ENCODE data around the gene ALDOA. TPM values are rescaled to one million over a fixed set of nuclear protein-coding genes. Genes with fewer than 3 reads are reported as not detected.
"Not testable (repeated sequence)": the region's sequence is repeated elsewhere in the genome, so short reads cannot be mapped to it uniquely, and the experiment has no call there.

The ALDOA gene
- total and polyA plus RNA-seq, 9 donors = 1,252 to 2,647 (median 2,029) TPM

- H3K27ac ChIP-seq (ENCODE audit: low read length) = no peak overlapping the region
- H3K27me3 ChIP-seq (ENCODE audit: control insufficient read depth, insufficient read depth, low read length) = no peaks in the 10 kb centered on the region
- H3K4me3 ChIP-seq (ENCODE audit: low read length) = no peak overlapping the region
- H3K36me3 ChIP-seq (ENCODE audit: control insufficient read depth, insufficient read depth, low read length) = peaks cover 64% of the 10 kb centered on the region
- H3K4me1 ChIP-seq (ENCODE audit: control insufficient read depth, insufficient read depth, low read length) = peaks cover 19% of the 10 kb centered on the region
- WGBS (ENCODE audit: insufficient coverage) = 76% methylated on average over 4 of the region's 11 CpGs
- no peaks in the 10 kb centered on the region for H3K9me3 ChIP-seq (replicated peaks; ENCODE audit: control insufficient read depth, low read depth, low read length)
- no peak for DNase-seq
Observed at GRCh38 chr16:30114411-30114810, 48.9 kb downstream of the ALDOA start.

- H3K4me3 ChIP-seq (ENCODE audit: low read length); H3K9me3 ChIP-seq (replicated peaks; ENCODE audit: control insufficient read depth, low read depth, low read length); DNase-seq; H3K27me3 ChIP-seq (ENCODE audit: control insufficient read depth, insufficient read depth, low read length); H3K27ac ChIP-seq (ENCODE audit: low read length): not testable (repeated sequence)
- Histone ChIP-seq H3K36me3 (ENCODE audit: control insufficient read depth, insufficient read depth, low read length) (peaks cover 64% of the 10 kb centered on the region), H3K4me1 (ENCODE audit: control insufficient read depth, insufficient read depth, low read length) (peaks cover 19% of the 10 kb centered on the region)
- WGBS (ENCODE audit: insufficient coverage) = 100% methylated on average over 3 of the region's 7 CpGs
Observed at GRCh38 chr16:30114833-30115232, 49.3 kb downstream of the ALDOA start.

GRCh38 chr16:30115238-30115637 is 49.7 kb downstream of the ALDOA start:
- H3K9me3 ChIP-seq (replicated peaks; ENCODE audit: control insufficient read depth, low read depth, low read length) = no peaks in the 10 kb centered on the region
- H3K4me1 ChIP-seq (ENCODE audit: control insufficient read depth, insufficient read depth, low read length) = peaks cover 21% of the 10 kb centered on the region
- no peaks in the 10 kb centered on the region for H3K27me3 ChIP-seq (ENCODE audit: control insufficient read depth, insufficient read depth, low read length)
- no peak for DNase-seq
- WGBS (ENCODE audit: insufficient coverage) = 87% methylated on average over 3 of the region's 7 CpGs
- no peak overlapping the region for H3K4me3 ChIP-seq (ENCODE audit: low read length)
- peaks cover 67% of the 10 kb centered on the region for H3K36me3 ChIP-seq (ENCODE audit: control insufficient read depth, insufficient read depth, low read length)
- no peak overlapping the region for H3K27ac ChIP-seq (ENCODE audit: low read length)

DNA sequence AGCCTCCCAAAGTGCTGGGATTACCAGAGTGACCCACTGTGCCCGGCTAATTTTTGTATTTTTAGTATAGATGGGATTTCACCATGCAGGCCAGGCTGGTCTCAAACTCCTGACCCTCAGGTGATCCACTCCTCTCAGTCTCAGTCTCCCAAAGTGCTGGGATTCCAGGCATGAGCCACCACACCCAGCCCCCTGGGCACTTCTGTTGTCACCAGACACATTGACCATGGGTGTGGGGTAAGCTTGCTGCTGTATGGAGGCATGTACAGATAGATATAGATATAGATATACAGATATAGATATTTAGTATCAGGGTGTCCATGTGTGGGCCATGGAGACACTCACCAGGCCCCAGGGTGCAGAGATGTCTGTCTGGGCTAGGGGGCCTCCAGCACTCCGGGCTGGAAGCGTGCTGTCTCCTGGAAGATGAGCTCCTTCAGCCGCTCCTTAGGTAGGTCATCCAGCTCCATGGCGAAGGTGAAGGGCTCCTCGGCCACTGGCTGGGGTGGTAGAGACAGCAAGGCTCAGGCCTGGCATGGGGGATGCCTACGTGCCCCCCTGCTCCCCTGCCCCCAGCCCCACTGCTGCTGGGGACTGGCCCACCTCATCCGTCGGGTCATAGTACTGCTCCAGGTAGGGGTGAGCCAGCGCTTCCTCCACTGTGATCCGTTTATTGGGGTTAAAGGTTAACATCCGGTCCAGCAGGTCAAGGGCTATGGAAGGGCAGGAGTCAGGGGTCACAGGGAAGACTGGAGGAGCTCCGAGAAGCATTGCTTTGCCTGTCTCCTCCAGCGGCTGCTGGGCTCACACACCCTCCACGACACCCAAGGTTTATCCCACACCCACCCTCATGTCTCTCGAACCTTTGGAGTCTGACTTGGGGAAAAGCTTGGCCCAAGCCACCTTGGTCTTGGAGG is 51.0 kb downstream of the ALDOA start:
- no peak overlapping the region for H3K4me3 ChIP-seq (ENCODE audit: low read length)
- H3K4me1 ChIP-seq (ENCODE audit: control insufficient read depth, insufficient read depth, low read length) = peaks cover 18% of the 10 kb centered on the region
- no peaks in the 10 kb centered on the region for H3K9me3 ChIP-seq (replicated peaks; ENCODE audit: control insufficient read depth, low read depth, low read length)
- H3K27me3 ChIP-seq (ENCODE audit: control insufficient read depth, insufficient read depth, low read length) = no peaks in the 10 kb centered on the region
- DNase-seq = no peak
- peaks cover 78% of the 10 kb centered on the region for H3K36me3 ChIP-seq (ENCODE audit: control insufficient read depth, insufficient read depth, low read length)
- no peak overlapping the region for H3K27ac ChIP-seq (ENCODE audit: low read length)
- WGBS (ENCODE audit: insufficient coverage) = 59% methylated on average over 5 of the region's 16 CpGs

DNA sequence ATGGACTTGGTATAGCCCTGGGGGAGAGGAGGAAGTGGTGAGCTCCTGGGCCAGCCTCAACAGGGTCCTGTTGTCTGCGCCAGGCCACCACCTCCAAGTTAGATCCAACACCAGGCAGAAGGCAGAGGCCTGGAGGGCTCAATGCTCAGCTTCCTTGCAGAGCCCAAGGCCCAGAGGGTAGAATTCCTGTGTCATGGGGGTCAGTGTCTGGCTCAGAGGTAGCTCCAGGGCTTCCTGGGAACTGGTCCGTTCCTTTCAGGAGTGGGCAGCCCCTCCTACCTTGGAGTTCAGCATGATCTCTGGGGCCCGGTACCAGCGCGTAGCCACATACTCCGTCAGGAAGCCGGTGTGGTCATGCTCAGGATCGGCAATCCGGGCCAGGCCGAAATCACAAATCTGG is 52.2 kb downstream of the ALDOA start:
- peaks cover 28% of the 10 kb centered on the region for H3K4me1 ChIP-seq (ENCODE audit: control insufficient read depth, insufficient read depth, low read length)
- no peak overlapping the region for H3K27ac ChIP-seq (ENCODE audit: low read length)
- no peak for DNase-seq
- H3K9me3 ChIP-seq (replicated peaks; ENCODE audit: control insufficient read depth, low read depth, low read length) = no peaks in the 10 kb centered on the region
- 90% methylated on average over 9 of the region's 10 CpGs for WGBS (ENCODE audit: insufficient coverage)
- no peak overlapping the region for H3K4me3 ChIP-seq (ENCODE audit: low read length)
- H3K36me3 ChIP-seq (ENCODE audit: control insufficient read depth, insufficient read depth, low read length) = peaks cover 75% of the 10 kb centered on the region
- no peaks in the 10 kb centered on the region for H3K27me3 ChIP-seq (ENCODE audit: control insufficient read depth, insufficient read depth, low read length)

- Histone ChIP-seq H3K36me3 (ENCODE audit: control insufficient read depth, insufficient read depth, low read length) (peaks cover 63% of the 10 kb centered on the region), H3K27me3 (ENCODE audit: control insufficient read depth, insufficient read depth, low read length) (no peaks in the 10 kb centered on the region), H3K27ac (ENCODE audit: low read length) (no peak overlapping the region), H3K9me3 (replicated peaks; ENCODE audit: control insufficient read depth, low read depth, low read length) (no peaks in the 10 kb centered on the region), H3K4me3 (ENCODE audit: low read length) (no peak overlapping the region), H3K4me1 (ENCODE audit: control insufficient read depth, insufficient read depth, low read length) (peaks cover 27% of the 10 kb centered on the region)
- WGBS (ENCODE audit: insufficient coverage) = no CpG with 5 or more reads among the region's 2 CpGs
- no peak for DNase-seq
Observed at GRCh38 chr16:30119428-30119827, 53.9 kb downstream of the ALDOA start.

Other genes with a start within 250 kb of the ALDOA start
- gene PAGR1, start 249.6 kb upstream of the ALDOA start, total RNA-seq = 31.3 TPM
- gene PAGR1, start 249.6 kb upstream of the ALDOA start, polyA plus RNA-seq (ENCODE audit: insufficient read depth in 1 of 8, insufficient read length in 8 of 8, low replicate concordance in 1 of 8) = 10 to 100 TPM; 28.7 to 46.4 (median 33.5) TPM
- 21.5 TPM for gene MVP, start 245.3 kb upstream of the ALDOA start, total RNA-seq
- gene MVP, start 245.3 kb upstream of the ALDOA start, polyA plus RNA-seq (ENCODE audit: insufficient read depth in 1 of 8, insufficient read length in 8 of 8, low replicate concordance in 1 of 8) = 10 to 100 TPM; 14.5 to 30.0 (median 19.5) TPM
- 29.0 TPM for gene CDIPT, start 202.5 kb upstream of the ALDOA start, total RNA-seq
- gene CDIPT, start 202.5 kb upstream of the ALDOA start, polyA plus RNA-seq (ENCODE audit: insufficient read depth in 1 of 8, insufficient read length in 8 of 8, low replicate concordance in 1 of 8) = 10 to 100 TPM; 36.2 to 52.8 (median 44.2) TPM
- 1.1 TPM for gene SEZ6L2, start 166.2 kb upstream of the ALDOA start, total RNA-seq
- 1 to 10 TPM; 2.2 to 8.4 (median 3.2) TPM for gene SEZ6L2, start 166.2 kb upstream of the ALDOA start, polyA plus RNA-seq (ENCODE audit: insufficient read depth in 1 of 8, insufficient read length in 8 of 8, low replicate concordance in 1 of 8)
- 0.09 TPM for gene ASPHD1, start 165.3 kb upstream of the ALDOA start, total RNA-seq
- gene ASPHD1, start 165.3 kb upstream of the ALDOA start, polyA plus RNA-seq (ENCODE audit: insufficient read depth in 1 of 8, insufficient read length in 8 of 8, low replicate concordance in 1 of 8) = 1 to 10 TPM in 2 of 8 donors, under 1 TPM in 6; 0.36 to 1.6 (median 0.63) TPM
- 4.3 TPM for gene KCTD13, start 139.5 kb upstream of the ALDOA start, total RNA-seq
- gene KCTD13, start 139.5 kb upstream of the ALDOA start, polyA plus RNA-seq (ENCODE audit: insufficient read depth in 1 of 8, insufficient read length in 8 of 8, low replicate concordance in 1 of 8) = 10 to 100 TPM in 6 of 8 donors, 1 to 10 TPM in 2; 8.5 to 18.8 (median 12.2) TPM
- gene TMEM219, start 103.7 kb upstream of the ALDOA start, total RNA-seq = 49.5 TPM
- 10 to 100 TPM; 53.8 to 73.8 (median 62.0) TPM for gene TMEM219, start 103.7 kb upstream of the ALDOA start, polyA plus RNA-seq (ENCODE audit: insufficient read depth in 1 of 8, insufficient read length in 8 of 8, low replicate concordance in 1 of 8)
- 28.0 TPM for gene TAOK2, start 91.9 kb upstream of the ALDOA start, total RNA-seq
- gene TAOK2, start 91.9 kb upstream of the ALDOA start, polyA plus RNA-seq (ENCODE audit: insufficient read depth in 1 of 8, insufficient read length in 8 of 8, low replicate concordance in 1 of 8) = 10 to 100 TPM; 30.8 to 43.3 (median 38.8) TPM
- gene HIRIP3, start 70.1 kb upstream of the ALDOA start, total RNA-seq = 10.5 TPM
- 10 to 100 TPM; 14.5 to 18.5 (median 17.1) TPM for gene HIRIP3, start 70.1 kb upstream of the ALDOA start, polyA plus RNA-seq (ENCODE audit: insufficient read depth in 1 of 8, insufficient read length in 8 of 8, low replicate concordance in 1 of 8)
- gene INO80E, start 69.5 kb upstream of the ALDOA start, total RNA-seq = 32.9 TPM
- gene INO80E, start 69.5 kb upstream of the ALDOA start, polyA plus RNA-seq (ENCODE audit: insufficient read depth in 1 of 8, insufficient read length in 8 of 8, low replicate concordance in 1 of 8) = 10 to 100 TPM; 29.5 to 41.8 (median 36.5) TPM
- gene DOC2A, start 54.7 kb upstream of the ALDOA start, total RNA-seq = 0.22 TPM
- 1 to 10 TPM in 4 of 8 donors, under 1 TPM in 4; 0.66 to 1.8 (median 0.96) TPM for gene DOC2A, start 54.7 kb upstream of the ALDOA start, polyA plus RNA-seq (ENCODE audit: insufficient read depth in 1 of 8, insufficient read length in 8 of 8, low replicate concordance in 1 of 8)
- gene C16orf92, start 42.6 kb upstream of the ALDOA start, total RNA-seq = not detected
- not detected for gene C16orf92, start 42.6 kb upstream of the ALDOA start, polyA plus RNA-seq (ENCODE audit: insufficient read depth in 1 of 8, insufficient read length in 8 of 8, low replicate concordance in 1 of 8)
- 0.40 TPM for gene TLCD3B, start 34.5 kb upstream of the ALDOA start, total RNA-seq
- gene TLCD3B, start 34.5 kb upstream of the ALDOA start, polyA plus RNA-seq (ENCODE audit: insufficient read depth in 1 of 8, insufficient read length in 8 of 8, low replicate concordance in 1 of 8) = 1 to 10 TPM in 1 of 8 donors, under 1 TPM in 7; 0.25 to 1.7 (median 0.72) TPM
- 39.4 TPM for gene PPP4C, start 10.2 kb downstream of the ALDOA start, total RNA-seq
- 10 to 100 TPM; 64.6 to 77.4 (median 70.4) TPM for gene PPP4C, start 10.2 kb downstream of the ALDOA start, polyA plus RNA-seq (ENCODE audit: insufficient read depth in 1 of 8, insufficient read length in 8 of 8, low replicate concordance in 1 of 8)
- gene TBX6, start 26.2 kb downstream of the ALDOA start, total RNA-seq = 0.31 TPM
- gene TBX6, start 26.2 kb downstream of the ALDOA start, polyA plus RNA-seq (ENCODE audit: insufficient read depth in 1 of 8, insufficient read length in 8 of 8, low replicate concordance in 1 of 8) = 1 to 10 TPM in 3 of 8 donors, under 1 TPM in 5; 0.18 to 1.3 (median 0.54) TPM
- gene YPEL3, start 30.5 kb downstream of the ALDOA start, total RNA-seq = 13.9 TPM
- gene YPEL3, start 30.5 kb downstream of the ALDOA start, polyA plus RNA-seq (ENCODE audit: insufficient read depth in 1 of 8, insufficient read length in 8 of 8, low replicate concordance in 1 of 8) = 10 to 100 TPM; 22.3 to 45.8 (median 28.3) TPM
- gene GDPD3, start 47.8 kb downstream of the ALDOA start, total RNA-seq = 3.3 TPM
- 1 to 10 TPM; 5.0 to 8.7 (median 6.1) TPM for gene GDPD3, start 47.8 kb downstream of the ALDOA start, polyA plus RNA-seq (ENCODE audit: insufficient read depth in 1 of 8, insufficient read length in 8 of 8, low replicate concordance in 1 of 8)
- 14.9 TPM for gene MAPK3, start 57.5 kb downstream of the ALDOA start, total RNA-seq
- gene MAPK3, start 57.5 kb downstream of the ALDOA start, polyA plus RNA-seq (ENCODE audit: insufficient read depth in 1 of 8, insufficient read length in 8 of 8, low replicate concordance in 1 of 8) = 10 to 100 TPM; 39.4 to 60.0 (median 43.1) TPM
- 4.7 TPM for gene CORO1A, start 117.8 kb downstream of the ALDOA start, total RNA-seq
- 10 to 100 TPM; 14.1 to 28.0 (median 20.5) TPM for gene CORO1A, start 117.8 kb downstream of the ALDOA start, polyA plus RNA-seq (ENCODE audit: insufficient read depth in 1 of 8, insufficient read length in 8 of 8, low replicate concordance in 1 of 8)
- gene BOLA2B, start 127.9 kb downstream of the ALDOA start, total RNA-seq = 81.7 TPM
- 10 to 100 TPM; 24.0 to 34.6 (median 30.5) TPM for gene BOLA2B, start 127.9 kb downstream of the ALDOA start, polyA plus RNA-seq (ENCODE audit: insufficient read depth in 1 of 8, insufficient read length in 8 of 8, low replicate concordance in 1 of 8)
- gene SLX1A, start 128.1 kb downstream of the ALDOA start, total RNA-seq = 11.9 TPM
- 10 to 100 TPM; 11.1 to 27.3 (median 17.7) TPM for gene SLX1A, start 128.1 kb downstream of the ALDOA start, polyA plus RNA-seq (ENCODE audit: insufficient read depth in 1 of 8, insufficient read length in 8 of 8, low replicate concordance in 1 of 8)
- gene SULT1A3, start 133.5 kb downstream of the ALDOA start, total RNA-seq = 6.3 TPM
- 1 to 10 TPM; 2.2 to 6.5 (median 4.2) TPM for gene SULT1A3, start 133.5 kb downstream of the ALDOA start, polyA plus RNA-seq (ENCODE audit: insufficient read depth in 1 of 8, insufficient read length in 8 of 8, low replicate concordance in 1 of 8)
- gene NPIPB13, start 182.7 kb downstream of the ALDOA start, total RNA-seq = 2.8 TPM
- 1 to 10 TPM; 1.8 to 8.3 (median 4.5) TPM for gene NPIPB13, start 182.7 kb downstream of the ALDOA start, polyA plus RNA-seq (ENCODE audit: insufficient read depth in 1 of 8, insufficient read length in 8 of 8, low replicate concordance in 1 of 8)